ENCODE data around the gene KRTAP10-7.
"Not testable (repeated sequence)": the region's sequence is repeated elsewhere in the genome, so short reads cannot be mapped to it uniquely, and the experiment has no call there.

The KRTAP10-7 gene

GRCh38 chr21:44637018-44637850 lies 36.8 kb downstream of the KRTAP10-7 start, which contains the start of gene KRTAP10-10:
Gene KRTAP10-10 (plus strand): TSS chr21:44637356. CDS start chr21:44637418, 62 bp downstream.
- DNase-seq, result no peak

GRCh38 chr21:44637851-44638348 lies 37.5 kb downstream of the KRTAP10-7 start:
- not testable (repeated sequence) for DNase-seq

GRCh38 chr21:44638506-44639330 lies 38.3 kb downstream of the KRTAP10-7 start:
- DNase-seq, result not testable (repeated sequence)

DNA sequence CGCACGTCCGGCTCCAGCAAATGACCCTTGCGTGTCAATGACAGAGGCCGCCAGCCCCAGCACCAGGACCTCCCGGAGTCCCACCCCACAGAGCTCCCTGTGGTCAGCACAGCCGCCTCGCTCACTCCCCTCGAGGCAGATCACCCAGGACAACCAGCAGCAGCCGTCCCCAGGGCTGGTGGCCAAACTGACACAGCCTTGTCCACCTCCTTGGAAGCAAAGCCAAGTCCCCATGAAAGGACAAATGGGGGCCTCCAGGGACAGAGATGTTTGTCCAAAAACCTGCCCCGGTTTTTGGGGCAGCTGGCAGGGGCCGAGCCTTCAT lies 38.9 kb downstream of the KRTAP10-7 start:
- no peak for DNase-seq

DNA sequence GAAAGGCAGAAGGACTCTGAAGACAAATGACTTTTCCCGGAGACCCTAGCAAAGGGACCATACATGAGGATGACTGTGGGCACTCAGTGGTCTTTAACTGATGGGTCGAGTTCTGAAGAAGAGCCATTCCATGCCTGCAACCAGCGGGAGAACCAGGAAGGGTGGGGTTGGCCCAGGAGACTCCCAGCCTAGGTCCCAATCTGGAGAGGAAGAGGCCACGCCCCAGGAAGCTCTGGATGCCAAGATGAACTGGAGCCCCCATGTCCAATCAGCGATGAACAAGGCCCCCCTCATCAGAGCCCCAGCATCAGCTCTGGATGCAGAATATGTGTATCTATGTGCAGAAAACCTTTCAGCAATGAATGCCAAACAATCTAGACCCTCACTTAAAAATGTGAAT lies 40.4 kb downstream of the KRTAP10-7 start:
- no peak for DNase-seq

DNA sequence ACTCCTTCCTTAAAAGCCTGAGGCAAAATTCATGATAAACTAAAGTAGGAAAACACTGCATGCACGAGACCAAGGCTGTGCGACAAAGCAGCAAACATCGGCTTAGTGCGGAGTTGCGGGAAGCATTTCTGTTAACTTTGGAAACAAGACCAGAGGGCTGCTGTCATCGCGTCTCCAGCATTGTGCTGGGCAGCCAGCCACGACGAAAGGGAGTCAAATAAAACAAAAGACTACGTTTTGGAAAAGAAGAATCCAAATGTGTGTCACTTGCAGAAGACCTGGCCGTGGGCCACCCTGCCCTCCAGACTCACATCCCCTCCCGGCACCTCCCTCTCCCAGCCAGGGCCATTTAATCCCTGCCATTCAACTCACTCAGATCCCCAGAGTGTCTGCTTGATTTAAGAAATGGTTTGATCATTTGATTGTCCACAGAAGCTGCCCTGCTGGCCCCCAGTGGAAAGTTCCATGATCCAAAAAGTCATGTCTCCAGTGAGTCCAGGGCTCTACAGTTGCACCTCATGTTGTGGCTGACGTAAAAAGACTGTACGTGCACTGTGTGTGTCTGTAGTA lies 43.4 kb downstream of the KRTAP10-7 start:
- DNase-seq, result no peak

GRCh38 chr21:44644878-44645277 lies 44.5 kb downstream of the KRTAP10-7 start:
- no peak for DNase-seq

DNA sequence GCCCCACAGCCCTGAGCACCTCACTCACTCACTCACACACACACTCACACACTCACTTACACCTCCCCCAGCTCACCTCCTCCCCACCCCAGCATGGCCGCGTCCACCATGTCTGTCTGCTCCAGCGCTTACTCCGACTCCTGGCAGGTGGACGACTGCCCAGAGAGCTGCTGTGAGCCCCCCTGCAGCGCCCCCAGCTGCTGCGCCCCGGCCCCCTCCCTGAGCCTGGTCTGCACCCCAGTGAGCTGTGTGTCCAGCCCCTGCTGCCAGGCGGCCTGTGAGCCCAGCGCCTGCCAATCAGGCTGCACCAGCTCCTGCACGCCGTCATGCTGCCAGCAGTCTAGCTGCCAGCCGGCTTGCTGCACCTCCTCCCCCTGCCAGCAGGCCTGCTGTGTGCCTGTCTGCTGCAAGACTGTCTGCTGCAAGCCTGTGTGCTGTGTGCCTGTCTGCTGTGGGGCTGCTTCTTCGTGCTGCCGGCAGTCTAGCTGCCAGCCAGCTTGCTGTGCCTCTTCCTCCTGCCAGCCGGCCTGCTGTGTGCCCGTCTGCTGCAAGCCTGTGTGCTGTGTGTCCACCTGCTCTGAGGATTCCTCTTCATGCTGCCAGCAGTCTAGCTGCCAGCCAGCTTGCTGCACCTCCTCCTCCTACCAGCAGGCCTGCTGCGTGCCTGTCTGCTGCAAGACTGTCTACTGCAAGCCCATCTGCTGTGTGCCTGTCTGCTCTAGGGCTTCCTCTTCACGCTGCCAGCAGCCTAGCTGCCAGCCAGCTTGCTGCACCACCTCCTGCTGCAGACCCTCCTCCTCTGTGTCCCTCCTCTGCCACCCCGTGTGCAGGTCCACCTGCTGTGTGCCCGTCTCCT lies 46.2 kb downstream of the KRTAP10-7 start, which contains the start of gene KRTAP10-11:
Gene KRTAP10-11 (plus strand): TSS at position 49 of the 856 bp plus-strand sequence. CDS start 45 bp downstream, at position 94.
- not testable (repeated sequence) for DNase-seq

DNA sequence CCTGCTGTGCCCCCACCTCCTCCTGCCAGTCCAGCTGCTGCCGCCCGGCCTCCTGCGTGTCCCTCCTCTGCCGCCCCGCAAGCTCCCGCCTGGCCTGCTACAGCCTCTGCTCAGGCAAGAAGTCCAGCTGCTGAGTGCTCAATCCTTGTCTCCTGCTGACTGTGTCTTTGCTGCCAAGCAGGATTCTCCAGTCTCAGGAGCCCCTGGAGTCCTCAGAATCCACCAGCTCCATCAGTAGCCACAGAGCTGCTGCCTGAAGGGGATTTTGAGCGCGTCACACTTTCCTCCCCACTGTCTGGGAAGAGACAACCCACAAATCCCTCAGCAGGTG lies 46.8 kb downstream of the KRTAP10-7 start:
- DNase-seq, result no peak

DNA sequence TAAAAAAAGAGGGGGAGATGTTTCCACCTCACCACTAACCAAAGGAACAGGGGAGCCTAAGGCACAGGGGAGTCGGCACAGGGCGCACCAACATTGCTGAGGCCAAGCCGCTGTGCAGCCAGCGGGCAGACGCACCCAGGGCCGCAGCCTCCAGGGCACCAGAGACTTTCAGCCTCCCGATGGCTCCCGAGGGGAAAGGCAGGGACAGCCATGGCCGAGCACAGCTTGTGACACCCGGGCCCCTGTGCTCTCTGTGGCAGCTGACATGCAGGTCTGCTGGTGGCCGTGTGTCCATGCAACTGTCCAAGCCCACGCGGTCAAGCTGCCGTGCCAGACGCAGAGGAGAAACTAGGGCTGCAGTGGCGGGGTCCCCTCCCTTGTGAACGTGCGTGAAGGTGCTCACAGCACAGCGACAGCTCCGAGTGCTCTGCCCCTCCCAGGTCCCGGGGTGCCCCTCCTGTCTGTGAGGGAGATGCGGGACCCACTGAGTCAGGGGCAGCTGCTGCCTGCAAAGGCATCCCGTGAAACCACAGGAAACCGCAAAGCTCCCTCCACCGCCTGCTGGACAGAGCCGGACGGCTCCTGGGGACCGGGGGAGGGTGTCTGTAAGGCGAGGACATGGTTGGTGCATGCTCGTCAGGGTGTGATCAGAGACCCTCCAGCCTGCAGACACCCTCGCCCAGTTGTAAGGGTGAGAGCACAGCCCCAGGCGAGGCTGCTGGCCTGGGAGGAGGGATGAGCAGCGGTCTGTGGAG lies 48.3 kb downstream of the KRTAP10-7 start:
- DNase-seq, result no peak

GRCh38 chr21:44649521-44650100 lies 49.2 kb downstream of the KRTAP10-7 start:
- no peak for DNase-seq

GRCh38 chr21:44650265-44650972 lies 50.0 kb downstream of the KRTAP10-7 start:
- DNase-seq, result no peak

DNA sequence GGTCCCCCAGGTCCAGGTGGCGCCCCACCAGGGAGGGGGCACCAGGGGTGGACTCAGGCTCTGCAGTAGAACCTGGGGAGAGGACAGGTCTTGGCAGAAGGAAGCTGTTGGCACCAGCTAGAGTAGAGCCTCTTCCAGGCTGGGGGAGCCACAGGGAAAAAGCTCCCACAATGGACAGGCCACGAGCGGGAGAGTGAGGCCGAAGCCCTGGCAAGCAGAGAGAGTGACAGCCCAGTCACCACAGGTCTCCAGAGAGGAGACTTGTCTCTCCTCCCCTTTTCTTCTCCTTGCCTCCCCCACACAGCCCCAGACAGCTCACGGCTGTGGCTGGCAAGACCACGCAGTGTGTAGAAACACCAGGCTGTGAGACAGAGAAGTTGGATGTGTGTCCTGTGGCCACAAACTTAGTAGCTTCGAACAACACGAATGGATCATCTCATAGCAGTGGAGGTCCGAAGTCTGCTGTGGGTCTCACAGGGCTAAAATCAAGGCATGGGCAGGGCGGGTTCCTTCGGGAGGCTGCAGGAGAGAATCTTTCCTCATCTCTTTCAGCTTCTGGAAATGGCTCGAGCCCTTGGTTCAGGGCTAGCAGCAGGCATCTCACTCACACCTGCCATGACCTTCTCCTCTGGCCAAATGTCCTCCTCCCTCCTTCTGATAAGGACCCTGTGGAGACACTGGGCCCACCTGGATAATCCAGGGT lies 50.7 kb downstream of the KRTAP10-7 start:
- no peak for DNase-seq

Data from right hindlimb (tissue), 1 donor.